Hippocampal formation (tissue), 2 donors: ENCODE data around the gene SUMO2.
"Not testable (repeated sequence)": the region's sequence is repeated elsewhere in the genome, so short reads cannot be mapped to it uniquely, and the experiment has no call there.

Experiments
- DNase-seq, 2 donors: peaks; one replicate each; lab custom pipeline; 2025; lab: John Stamatoyannopoulos, UW

SUMO2 gene

GRCh38 chr17:75181608-75182318 is 996 bp downstream of the SUMO2 start:
- DNase-seq = no peak

GRCh38 chr17:75181110-75181509 is 1.6 kb downstream of the SUMO2 start:
- DNase-seq = no peak

- DNase-seq = no peak
These were observed 4.3 kb downstream of the SUMO2 start for GRCh38 chr17:75178453-75178852.

GRCh38 chr17:75176625-75177024 is 6.1 kb downstream of the SUMO2 start:
- DNase-seq = no peak

DNA sequence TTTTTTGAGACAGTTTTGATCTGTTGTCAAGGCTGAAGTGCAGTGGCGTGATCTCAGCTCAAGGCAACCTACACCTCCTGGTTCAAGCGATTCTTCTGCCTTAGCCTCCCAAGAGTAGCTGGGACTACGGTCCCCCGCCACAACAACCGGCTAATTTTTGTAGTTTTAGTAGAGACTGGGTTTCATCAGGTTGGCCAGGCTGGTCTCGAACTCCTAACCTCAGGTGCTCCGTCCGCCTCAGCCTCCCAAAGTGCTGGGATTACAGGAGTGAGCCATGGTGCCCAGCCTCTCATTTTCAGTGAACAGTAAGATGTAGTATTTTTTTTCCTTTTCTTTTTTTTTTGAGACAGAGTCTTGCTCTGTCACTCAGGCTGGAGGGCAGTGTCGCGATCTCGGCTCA is 7.8 kb downstream of the SUMO2 start:
- DNase-seq = no peak

DNA sequence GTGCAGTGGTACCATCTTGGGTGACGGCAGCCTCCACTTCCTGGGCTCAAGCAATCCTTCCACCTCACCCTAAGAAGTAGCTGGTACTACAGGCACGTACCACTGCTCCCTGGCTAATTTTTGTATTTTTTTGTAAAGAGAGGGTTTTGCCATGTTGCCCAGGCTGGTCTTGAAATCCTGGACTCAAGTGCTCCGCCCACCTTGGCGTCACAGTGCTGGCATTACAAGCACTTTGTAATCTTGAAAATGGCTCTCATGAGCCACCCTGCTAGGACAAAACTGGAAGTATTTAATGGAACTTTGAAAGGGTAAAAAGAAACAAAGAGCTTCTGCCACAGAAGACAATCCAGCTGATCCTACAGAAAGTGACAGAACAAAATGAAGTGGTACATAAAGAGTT is 9.2 kb downstream of the SUMO2 start:
- DNase-seq = no peak

- DNase-seq = no peak
These were observed 13.8 kb downstream of the SUMO2 start for GRCh38 chr17:75168998-75169397.

- DNase-seq = not testable (repeated sequence)
These were observed 18.2 kb downstream of the SUMO2 start for GRCh38 chr17:75164606-75165005.

GRCh38 chr17:75163074-75163473 is 19.7 kb downstream of the SUMO2 start:
- DNase-seq = no peak

DNA sequence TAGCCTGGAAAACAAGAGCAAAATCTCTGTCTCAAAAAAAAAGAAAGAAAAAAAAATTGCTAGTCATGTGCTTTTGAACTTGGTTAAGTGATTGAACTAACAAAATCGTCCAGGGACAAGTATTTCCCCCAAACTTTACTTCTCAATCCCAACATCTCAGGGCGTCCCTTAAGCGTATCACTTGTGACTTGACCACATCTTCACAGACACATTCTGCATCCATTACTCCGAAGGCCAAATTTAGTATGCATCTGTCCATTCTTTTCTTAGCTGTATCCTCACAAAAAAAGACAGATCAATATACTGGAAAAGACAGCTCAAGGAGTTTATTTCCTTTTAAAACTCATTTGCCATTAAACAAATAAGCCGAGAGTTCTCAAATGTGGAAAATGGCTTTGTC is 22.5 kb downstream of the SUMO2 start:
- no peak for DNase-seq

- DNase-seq = no peak
These were observed 23.3 kb downstream of the SUMO2 start for GRCh38 chr17:75159196-75160031.

DNA sequence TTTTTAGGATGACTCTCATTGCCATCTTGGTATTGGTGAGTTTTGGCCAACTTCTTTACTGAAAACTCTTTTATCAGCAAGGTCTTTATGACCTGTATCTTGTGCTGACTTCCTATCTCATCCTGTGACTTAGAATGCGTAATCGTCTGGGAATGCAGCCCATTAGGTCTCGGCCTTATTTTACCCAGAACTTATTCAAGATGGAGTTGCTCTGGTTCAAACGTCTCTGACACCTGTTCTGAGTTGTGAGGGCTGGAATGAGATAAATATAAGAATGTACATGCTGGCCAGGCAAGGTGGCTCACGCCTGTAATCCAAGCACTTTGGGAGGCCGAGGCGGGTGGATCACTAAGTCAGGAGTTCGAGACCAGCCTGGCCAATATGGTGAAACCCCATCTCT is 24.3 kb downstream of the SUMO2 start:
- not testable (repeated sequence) for DNase-seq

- no peak for DNase-seq
These were observed 27.6 kb downstream of the SUMO2 start for GRCh38 chr17:75155191-75155601.

DNA sequence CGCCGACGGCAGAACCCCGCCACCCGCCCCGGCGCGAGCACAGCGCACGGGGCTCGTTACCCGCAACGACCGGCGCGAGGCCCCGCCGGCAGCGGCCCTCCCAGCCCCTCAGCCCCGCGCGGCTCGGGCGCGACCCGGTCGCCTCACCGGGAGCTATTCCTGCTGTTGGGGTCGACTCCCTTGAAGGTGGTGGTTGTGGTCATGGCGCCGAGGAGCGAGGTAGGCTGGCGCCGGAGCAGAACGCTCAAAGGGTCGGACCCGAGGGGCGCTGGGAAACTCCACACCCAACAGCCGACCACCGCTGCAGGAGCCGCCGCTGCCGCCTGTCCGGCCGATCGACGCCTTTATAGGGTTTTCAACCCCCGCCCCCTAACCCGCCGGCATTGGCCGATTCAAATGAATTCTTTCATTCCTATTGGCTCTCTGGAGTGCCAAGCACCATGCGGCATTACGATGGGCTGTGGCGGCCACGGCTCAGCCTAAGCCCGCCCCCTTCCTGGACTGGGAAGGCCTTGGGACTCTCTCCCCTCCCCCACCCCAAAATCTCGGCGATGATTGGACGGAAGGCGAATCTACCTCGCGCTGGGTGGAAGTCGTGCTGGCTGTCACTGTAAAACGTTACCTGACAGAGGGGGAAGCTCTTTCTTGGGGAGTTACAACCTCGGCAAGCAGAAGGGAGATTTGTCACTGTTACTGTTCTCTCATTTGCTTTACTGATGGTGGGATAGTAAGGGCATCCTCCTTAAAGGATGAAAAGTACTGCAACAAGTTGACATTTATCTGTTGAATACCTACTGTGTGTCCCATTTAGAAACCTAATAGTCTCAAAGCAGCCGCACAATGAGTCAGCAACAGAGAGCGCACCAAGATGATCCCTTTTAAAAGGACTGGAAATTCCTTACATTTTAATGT is 28.3 kb downstream of the SUMO2 start, which contains the start of gene JPT1:
Gene JPT1 (minus strand): TSS at position 318 of the 912 bp plus-strand sequence. CDS start 115 bp downstream, at position 203.
- peak; percentile 96 for DNase-seq

DNA sequence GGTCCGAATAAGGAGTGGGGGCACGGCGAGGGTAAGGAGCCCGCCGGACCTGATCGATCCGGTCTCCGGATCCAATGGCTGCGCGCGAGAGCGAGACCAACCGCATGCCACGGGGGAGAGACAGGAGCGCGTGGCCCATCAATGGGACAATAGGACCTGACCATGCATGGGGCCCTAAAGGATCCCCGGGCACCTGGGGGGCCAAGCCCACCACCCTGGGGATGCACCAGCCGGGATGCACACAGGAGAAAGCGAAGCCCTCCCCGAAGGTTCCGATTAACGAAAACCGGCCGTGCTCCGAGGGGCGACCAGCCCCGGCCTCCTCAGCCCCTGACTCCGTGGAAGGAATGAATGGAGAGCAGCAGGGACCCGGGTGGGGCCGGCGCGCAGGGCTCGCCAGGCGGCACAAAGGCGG is 29.0 kb downstream of the SUMO2 start:
- no peak for DNase-seq

GRCh38 chr17:75152922-75153779 is 29.6 kb downstream of the SUMO2 start:
- no peak for DNase-seq

GRCh38 chr17:75152523-75152921 is 30.2 kb downstream of the SUMO2 start:
- no peak for DNase-seq

DNA sequence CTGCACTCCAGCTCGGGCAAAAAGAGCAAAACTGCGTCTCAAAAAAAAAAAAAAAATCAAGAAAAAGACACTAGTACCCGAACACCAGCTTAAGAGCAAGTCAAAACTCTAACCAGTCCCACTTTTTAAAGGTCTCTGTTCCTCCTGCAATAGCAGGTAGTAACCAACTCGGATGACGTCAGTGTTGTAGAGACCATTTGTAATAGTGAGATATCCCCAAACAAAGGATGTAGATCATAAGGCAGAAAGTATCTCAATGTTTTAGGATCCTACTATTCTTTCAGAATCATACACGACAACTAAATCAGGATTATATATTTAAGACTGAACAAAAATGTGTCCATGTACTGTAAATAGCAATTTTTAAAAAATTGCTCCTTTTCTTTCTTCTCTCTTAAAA is 30.8 kb downstream of the SUMO2 start:
- DNase-seq = no peak

- DNase-seq = no peak
These were observed 34.7 kb downstream of the SUMO2 start for GRCh38 chr17:75147878-75148546.

GRCh38 chr17:75146592-75146991 is 36.2 kb downstream of the SUMO2 start:
- no peak for DNase-seq
